HG02623 (cell line): ENCODE measurements around the gene RNF166.

Source experiments
- ATAC-seq: cut with Tn5 transposase; IDR thresholded peaks from one replicate; pipeline ENCODE4 v1.9.1; 2021; ENCODE audit warnings: moderate library complexity; ENCODE audit not compliant: unreplicated experiment

Gene RNF166

GRCh38 chr16:88655053-88655732 is 51.0 kb downstream of the RNF166 start:
- ATAC-seq, result no peak

DNA sequence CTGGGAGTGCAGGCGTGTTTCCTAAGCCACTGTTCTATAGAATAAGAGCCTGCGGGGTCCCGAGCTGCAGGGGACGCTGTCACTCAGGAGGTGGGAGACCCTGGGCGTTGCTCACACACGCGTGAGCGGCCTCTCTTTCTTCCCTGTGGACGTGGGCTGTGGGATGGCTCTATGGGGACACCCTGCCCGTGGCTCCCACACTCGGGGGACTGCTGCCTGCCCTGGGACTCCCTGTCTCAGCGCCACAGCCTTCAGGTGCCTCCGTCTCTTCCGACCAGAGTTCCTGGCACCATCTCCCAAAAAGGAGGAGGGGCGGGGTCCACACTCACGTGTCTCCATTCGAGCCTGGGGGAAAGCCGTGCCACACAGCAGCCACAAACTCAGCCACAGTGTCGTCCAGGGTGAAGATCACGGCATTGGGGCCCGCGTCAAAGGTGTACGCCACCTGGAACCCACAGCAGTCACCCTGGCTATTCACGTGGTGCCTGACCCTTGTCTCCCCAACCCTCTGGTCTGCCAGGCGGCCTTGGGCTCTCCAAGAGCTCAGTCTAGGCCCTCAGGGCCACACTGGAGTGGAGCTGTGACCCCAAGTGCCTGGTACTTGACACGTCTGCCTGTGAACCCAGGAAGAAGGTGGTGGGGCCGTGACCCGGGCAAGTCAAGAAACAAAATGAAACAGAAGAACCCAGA is 51.7 kb downstream of the RNF166 start:
- ATAC-seq, result no peak

- no peak for ATAC-seq
Observed at GRCh38 chr16:88653596-88654362, 52.4 kb downstream of the RNF166 start.

DNA sequence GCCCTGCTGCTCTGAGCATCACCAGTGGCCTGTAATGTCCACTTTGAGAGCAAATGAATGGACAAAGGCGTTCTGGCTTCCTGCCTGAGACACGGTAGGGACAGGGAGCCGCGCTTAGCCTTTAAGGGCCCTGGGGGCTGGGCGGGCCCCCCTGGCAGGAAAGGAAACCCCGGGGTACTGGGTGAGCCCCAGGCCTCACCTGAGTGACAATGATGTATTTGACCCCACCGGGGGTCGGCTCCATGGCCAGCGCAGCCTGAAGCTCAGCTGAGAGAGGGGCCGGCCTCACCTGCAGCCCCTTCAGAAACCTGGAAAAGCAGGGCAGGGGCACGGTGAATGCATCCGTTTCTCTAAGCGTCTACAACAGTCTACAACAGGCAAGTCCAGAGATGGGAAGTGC is 53.1 kb downstream of the RNF166 start:
- ATAC-seq, result no peak

DNA sequence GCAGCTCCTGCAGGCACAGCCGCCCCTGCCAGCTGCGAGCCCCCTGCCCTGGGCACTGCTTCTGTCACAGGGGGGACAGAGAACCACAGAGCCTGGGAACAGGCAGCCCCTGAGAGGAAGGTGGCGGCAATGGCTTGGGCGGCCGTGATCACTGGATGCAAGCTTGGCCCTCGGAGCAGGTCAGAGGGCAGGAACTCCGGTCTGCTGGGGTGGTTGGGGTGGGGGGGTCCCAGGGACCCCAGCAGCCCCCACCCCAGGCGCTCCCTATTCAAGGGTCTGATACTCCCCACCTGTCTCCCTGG is 53.5 kb downstream of the RNF166 start:
- ATAC-seq, result no peak

DNA sequence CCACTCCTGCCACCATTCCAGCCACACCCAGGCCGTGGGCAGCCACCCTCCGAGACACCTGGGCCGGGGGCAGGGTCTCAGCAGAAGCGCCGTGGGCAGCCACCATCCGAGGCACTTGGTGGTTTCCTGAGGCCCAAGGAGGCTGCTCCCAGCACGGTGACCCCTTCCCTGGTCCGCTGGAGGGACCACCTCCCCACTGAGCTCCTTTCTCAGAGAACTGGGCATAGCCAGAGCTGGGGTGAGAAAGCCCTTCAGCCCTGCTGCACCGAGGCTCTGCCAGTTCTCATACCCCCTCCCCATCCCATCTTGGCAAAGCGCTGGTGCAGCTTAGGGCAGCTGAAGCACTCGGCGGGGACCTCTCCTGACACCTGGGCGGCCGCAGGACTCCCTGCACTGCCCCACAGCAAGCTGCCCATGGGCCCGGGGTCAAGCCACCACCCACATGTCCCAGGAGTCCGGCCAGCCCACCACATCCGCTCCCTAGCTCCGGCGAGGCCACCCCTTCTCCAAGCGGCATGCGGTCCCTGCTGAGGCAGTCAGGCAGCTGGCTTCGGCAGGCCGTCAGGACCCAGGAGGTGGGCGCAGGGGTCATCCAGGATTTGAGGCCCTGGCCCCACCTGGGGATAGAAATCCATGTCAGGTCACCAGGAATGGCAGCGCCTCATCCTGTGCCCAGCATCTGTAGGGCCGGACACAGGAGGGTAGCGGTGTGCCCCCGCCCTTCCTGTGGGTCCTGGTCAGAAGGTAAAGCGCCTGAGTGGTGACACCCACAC is 54.0 kb downstream of the RNF166 start:
- ATAC-seq, result no peak

DNA sequence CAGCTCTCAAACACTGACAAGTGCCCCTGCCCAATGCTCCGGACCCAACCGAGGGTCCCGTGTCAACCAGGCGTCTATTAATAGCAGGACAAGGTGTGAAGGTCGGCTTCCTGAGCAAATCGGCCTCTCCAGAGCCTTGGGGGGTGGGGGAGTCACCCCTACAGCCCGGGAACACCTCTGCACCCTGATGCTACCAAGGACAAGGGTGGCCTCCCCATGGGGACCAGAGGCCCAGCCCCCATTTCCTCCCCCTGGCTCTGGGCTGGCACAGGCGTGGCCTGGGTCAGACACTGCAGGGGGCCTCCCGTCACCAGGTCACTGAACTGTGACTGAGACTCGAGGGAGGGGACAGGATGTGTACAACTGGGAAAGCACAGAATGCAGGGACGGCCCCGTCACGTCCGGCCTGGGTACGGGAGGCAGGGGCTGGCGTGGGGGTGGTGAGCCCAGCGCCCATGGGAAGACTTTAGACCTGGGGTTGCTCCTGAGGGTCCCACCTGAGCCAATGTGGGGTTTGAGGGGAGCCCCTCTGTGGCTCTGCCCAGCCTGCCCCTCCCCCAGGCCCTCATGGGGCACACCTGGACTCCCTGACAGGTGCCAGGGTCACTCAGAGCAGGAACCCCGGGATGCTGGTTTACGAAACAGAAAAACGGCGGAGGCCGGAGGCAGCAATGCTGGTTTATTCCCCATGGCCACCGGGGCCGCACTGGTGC is 54.8 kb downstream of the RNF166 start:
- peak; percentile 64 for ATAC-seq

- ATAC-seq, result peak; percentile 55
Observed at GRCh38 chr16:88650749-88651275, 55.4 kb downstream of the RNF166 start, which contains the start of gene CYBA. Gene CYBA, minus strand, starts transcription at chr16:88651053. Its CDS starts 40 bp downstream, at chr16:88651013.

GRCh38 chr16:88649924-88650748 is 56.1 kb downstream of the RNF166 start:
- ATAC-seq, result peak; percentile 6

GRCh38 chr16:88649195-88649923 is 56.8 kb downstream of the RNF166 start:
- ATAC-seq, result no peak

- ATAC-seq, result no peak
Observed at GRCh38 chr16:88647178-88648070, 58.8 kb downstream of the RNF166 start.
